Liver (tissue), 9 donors: ENCODE measurements around the gene AP1M2. TPM values are rescaled to one million over a fixed set of nuclear protein-coding genes. Genes with fewer than 3 reads are reported as not detected.

Source experiments
- DNase-seq: peaks from one replicate; pipeline ENCODE4 v3.0.0-alpha.2; 2017; ENCODE audit warnings: low spot score
- H3K27ac ChIP-seq, 2 donors: one replicate each; pipeline ENCODE4 v1.7.0; 2013; ENCODE audit warnings: inconsistent platforms in 2 of 2, low read length in 2 of 2, control low read depth in 1 of 2, low read depth in 1 of 2, mild to moderate bottlenecking in 1 of 2
- H3K27me3 ChIP-seq, 4 donors: one replicate each; pipeline versions ENCODE4 v1.6.1 to v1.7.0; 2013; ENCODE audit warnings: low read length in 3 of 4, inconsistent platforms in 1 of 4, mild to moderate bottlenecking in 1 of 4, moderate library complexity in 1 of 4; ENCODE audit not compliant: control insufficient read depth in 4 of 4, insufficient read depth in 4 of 4
- H3K36me3 ChIP-seq, 4 donors: one replicate each; pipeline versions ENCODE4 v1.6.1 to v1.7.0; 2013; ENCODE audit warnings: low read length in 3 of 4, mild to moderate bottlenecking in 3 of 4, low read depth in 1 of 4, moderate library complexity in 1 of 4; ENCODE audit not compliant: control insufficient read depth in 4 of 4, insufficient read depth in 3 of 4
- H3K4me1 ChIP-seq, 4 donors: one replicate each; pipeline versions ENCODE4 v1.6.1 to v1.7.0; 2013; ENCODE audit warnings: low read length in 3 of 4, mild to moderate bottlenecking in 3 of 4, moderate library complexity in 1 of 4; ENCODE audit not compliant: control insufficient read depth in 4 of 4, insufficient read depth in 4 of 4
- H3K4me3 ChIP-seq, 3 donors: one replicate each; pipeline versions ENCODE4 v1.6.1 to v1.7.0; 2013; ENCODE audit warnings: low read length in 3 of 3, control low read depth in 1 of 3, low read depth in 1 of 3, mild to moderate bottlenecking in 1 of 3
- H3K9ac ChIP-seq, 2 donors: one replicate each; pipeline ENCODE4 v1.7.0; 2013; ENCODE audit warnings: low read length in 2 of 2, mild to moderate bottlenecking in 2 of 2, moderate library complexity in 2 of 2, control low read depth in 1 of 2, low read depth in 1 of 2
- H3K9me3 ChIP-seq, 4 donors: one replicate each; pipeline versions ENCODE4 v1.6.1 to v1.7.0; 2013; ENCODE audit warnings: low read length in 3 of 4; ENCODE audit not compliant: control insufficient read depth in 4 of 4
- ATF3 ChIP-seq: IDR thresholded peaks from 2 replicates; pipeline ENCODE4 v1.6.1; 2016; ENCODE audit warnings: antibody characterized with exemption
- CTCF ChIP-seq: fragments of 150-350 bp; IDR thresholded peaks from 2 replicates; pipeline ENCODE4 v1.5.1; 2017; ENCODE audit warnings: improper control_type of control experiment, low read depth, low read length; ENCODE audit not compliant: missing input control
- EGR1 ChIP-seq, 2 donors: IDR thresholded peaks; 2 replicates each; pipeline ENCODE4 v1.6.1; 2016 to 2018; ENCODE audit warnings: antibody characterized with exemption in 2 of 2, low read depth in 2 of 2
- FOXA1 ChIP-seq: IDR thresholded peaks from 2 replicates; pipeline ENCODE4 v1.6.1; 2016; ENCODE audit warnings: antibody characterized with exemption
- FOXA2 ChIP-seq: IDR thresholded peaks from 2 replicates; pipeline ENCODE4 v1.6.1; 2016; ENCODE audit warnings: antibody characterized with exemption
- GABPA ChIP-seq, 2 donors: IDR thresholded peaks in 1 of 2; conservative IDR thresholded peaks in 1 of 2; 2 replicates each; pipeline ENCODE4 v1.6.1; 2016; ENCODE audit warnings: antibody characterized with exemption in 2 of 2, mild to moderate bottlenecking in 1 of 2, moderate library complexity in 1 of 2
- HNF4A ChIP-seq, 2 donors: conservative IDR thresholded peaks; 2 replicates each; pipeline ENCODE4 v1.6.1; 2016; ENCODE audit warnings: antibody characterized with exemption in 2 of 2, mild to moderate bottlenecking in 2 of 2
- HNF4G ChIP-seq: IDR thresholded peaks from 2 replicates; pipeline ENCODE4 v1.6.1; 2016; ENCODE audit warnings: antibody characterized with exemption
- JUND ChIP-seq, 2 donors: IDR thresholded peaks; 2 replicates each; pipeline ENCODE4 v1.6.1; 2016; ENCODE audit warnings: antibody characterized with exemption in 2 of 2
- MAX ChIP-seq: IDR thresholded peaks from 2 replicates; pipeline ENCODE4 v1.6.1; 2016; ENCODE audit warnings: antibody characterized with exemption
- NR2F2 ChIP-seq: IDR thresholded peaks from 2 replicates; pipeline ENCODE4 v1.6.1; 2016; ENCODE audit warnings: antibody characterized with exemption
- RAD21 ChIP-seq, 2 donors: IDR thresholded peaks; 2 replicates each; pipeline ENCODE4 v1.6.1; 2016; ENCODE audit warnings: antibody characterized with exemption in 2 of 2, mild to moderate bottlenecking in 2 of 2
- RXRA ChIP-seq, 2 donors: IDR thresholded peaks; 2 replicates each; pipeline ENCODE4 v1.6.1; 2017 to 2018; ENCODE audit warnings: antibody characterized with exemption in 2 of 2, mild to moderate bottlenecking in 1 of 2
- SP1 ChIP-seq: IDR thresholded peaks from 2 replicates; pipeline ENCODE4 v1.6.1; 2018; ENCODE audit warnings: antibody characterized with exemption, mild to moderate bottlenecking
- TAF1 ChIP-seq: conservative IDR thresholded peaks from 2 replicates; pipeline ENCODE4 v1.6.1; 2016; ENCODE audit warnings: antibody characterized with exemption, mild to moderate bottlenecking
- YY1 ChIP-seq: IDR thresholded peaks from 2 replicates; pipeline ENCODE4 v1.6.1; 2016; ENCODE audit warnings: antibody characterized with exemption, mild to moderate bottlenecking
- ZBTB33 ChIP-seq: IDR thresholded peaks from 2 replicates; pipeline ENCODE4 v1.6.1; 2016; ENCODE audit warnings: antibody characterized with exemption
- WGBS: extraction: QIAGEN DNeasy Blood & Tissue Kit; methylation state at CpG from one replicate; pipeline ENCODE4 v1.1.7; 2013; 5-methylcytosine and 5-hydroxymethylcytosine counted together
- polyA plus RNA-seq, 2 donors: library from polyadenylated mRNA; stranded (reverse) in 1 of 2; unstranded in 1 of 2; fragments of 200-250 nt in 1 of 2; fragments of >200 nt in 1 of 2; fragmentation: Nextera tagmentation in 1 of 2; extraction: Ambion mirVana in 1 of 2; gene quantifications; one replicate each; pipeline versions ENCODE4 v1.2.1 to v1.2.3, GENCODE V29; 2013 to 2015
- total RNA-seq, 2 donors: library from RNA; depleted of rRNA; stranded (reverse); fragments of >200 nt; gene quantifications; one replicate each; pipeline ENCODE4 v1.2.3, GENCODE V29; 2014
- donor health status: healthy.
- donor health status: healthy.
- donor health status: healthy.
- donor health status: healthy.
- donor health status: healthy.

The AP1M2 gene
- total and polyA plus RNA-seq, 4 donors: 0.42 to 1.3 (median 0.70) TPM

- no peaks in the 10 kb centered on the region for H3K36me3 ChIP-seq
- 1% methylated on average over 76 of the region's 76 CpGs for WGBS
- DNase-seq: peak; percentile 93
- peak overlapping the region; percentile 53 to 86 (median 84) for H3K4me3 ChIP-seq
- TF ChIP-seq YY1 (peak; percentile 5), RAD21 (IDR thresholded peaks at IDR 0.05) (no peak)
- no peaks in the 10 kb centered on the region for H3K9me3 ChIP-seq
- peaks cover 0 to 8% (median 1%) of the 10 kb centered on the region in 4 donors for H3K4me1 ChIP-seq
- H3K9ac ChIP-seq: peak overlapping the region; percentile 55 to 90
- H3K27me3 ChIP-seq: no peaks in the 10 kb centered on the region
- H3K27ac ChIP-seq: peak overlapping the region; percentile 92 to 93
These were observed 15.4 kb upstream of the AP1M2 start for GRCh38 chr19:10602330-10603083.

GRCh38 chr19:10601999-10602329 lies 14.9 kb upstream of the AP1M2 start:
- Histone ChIP-seq H3K27ac (no peak overlapping the region), H3K4me1 (peaks cover 0 to 8% (median 1%) of the 10 kb centered on the region in 4 donors), H3K4me3 (peak overlapping the region in 1 of 3 donors; percentile 84), H3K9ac (no peak overlapping the region), H3K36me3 (no peaks in the 10 kb centered on the region), H3K27me3 (no peaks in the 10 kb centered on the region), H3K9me3 (no peaks in the 10 kb centered on the region)
- 28% methylated on average over 7 of the region's 7 CpGs for WGBS
- TF ChIP-seq GABPA (IDR thresholded peaks at IDR 0.05 in 1 of 2, conservative IDR thresholded peaks at IDR 0.05 in 1 of 2) (no peak), RXRA (IDR thresholded peaks at IDR 0.05) (no peak), HNF4A (conservative IDR thresholded peaks at IDR 0.05) (no peak), RAD21 (IDR thresholded peaks at IDR 0.05) (no peak), FOXA2 (no peak), FOXA1 (no peak), HNF4G (no peak), YY1 (no peak), MAX (no peak), JUND (IDR thresholded peaks at IDR 0.05) (no peak), NR2F2 (no peak), ZBTB33 (no peak)
- DNase-seq: no peak

- Histone ChIP-seq H3K9me3 (no peaks in the 10 kb centered on the region), H3K4me3 (no peak overlapping the region)
- no peak for TF ChIP-seq GABPA (IDR thresholded peaks at IDR 0.05 in 1 of 2, conservative IDR thresholded peaks at IDR 0.05 in 1 of 2)
- no peak for TF ChIP-seq ZBTB33
- TF ChIP-seq TAF1: no peak
- TF ChIP-seq HNF4A (conservative IDR thresholded peaks at IDR 0.05): no peak
- TF ChIP-seq CTCF: no peak
- TF ChIP-seq JUND (IDR thresholded peaks at IDR 0.05): no peak
- no peak for TF ChIP-seq SP1
- no peak for TF ChIP-seq YY1
- TF ChIP-seq MAX: no peak
- no peak for TF ChIP-seq ATF3
- TF ChIP-seq RAD21 (IDR thresholded peaks at IDR 0.05): no peak
- no peak for TF ChIP-seq HNF4G
- no peak for TF ChIP-seq EGR1 (IDR thresholded peaks at IDR 0.05; ENCODE audit: low read depth in 2 of 2)
- TF ChIP-seq FOXA1: no peak
These were observed 13.0 kb upstream of the AP1M2 start for GRCh38 chr19:10600149-10600548.

More at GRCh38 chr19:10600149-10600548, 13.0 kb upstream of the AP1M2 start:
- H3K27me3 ChIP-seq: no peaks in the 10 kb centered on the region
- H3K9ac ChIP-seq: no peak overlapping the region
- WGBS: 94% methylated on average over 5 of the region's 5 CpGs
- no peak overlapping the region for H3K27ac ChIP-seq
- DNase-seq: no peak
- no peaks in the 10 kb centered on the region for H3K36me3 ChIP-seq
- peaks cover 0 to 8% (median 1%) of the 10 kb centered on the region in 4 donors for H3K4me1 ChIP-seq
